ENCODE results near the gene DROSHA. TPM values are rescaled to one million over a fixed set of nuclear protein-coding genes. Genes with fewer than 3 reads are reported as not detected.

DROSHA gene
- total RNA-seq, 1 experiment from 2014 or later, result 73.5 TPM

DNA sequence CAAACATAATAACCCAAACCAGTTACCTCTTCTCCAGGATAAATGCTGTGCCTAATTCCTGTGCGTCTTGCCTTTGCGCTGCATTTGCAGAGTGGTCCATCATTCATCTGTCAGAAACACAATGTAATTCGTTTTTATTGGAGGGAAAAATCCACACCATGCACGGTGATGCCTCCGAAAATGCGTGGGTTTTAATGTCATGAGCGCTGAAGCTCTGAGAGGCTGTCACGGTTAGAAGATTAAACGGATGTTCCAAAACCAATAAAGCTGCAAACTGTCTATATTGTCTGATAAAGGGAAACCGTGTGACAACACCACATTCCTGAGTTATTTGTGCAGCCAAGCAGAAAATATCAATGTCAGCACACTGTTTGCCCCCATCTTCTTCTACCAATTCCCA lies 27.4 kb downstream of the DROSHA start:
- no peak overlapping the region for H3K4me2 ChIP-seq (ENCODE audit: low read length)
- H2AFZ ChIP-seq (ENCODE audit: low read depth, low read length, poor library complexity, severe bottlenecking), result no peak overlapping the region
- H3K4me3 ChIP-seq (replicated peaks in 1 of 2; ENCODE audit: low read depth in 1 of 2, low read length in 2 of 2), result no peak overlapping the region
- no peaks in the 10 kb centered on the region for H4K20me1 ChIP-seq (ENCODE audit: insufficient read depth)
- ChIA-PET RAD21 (ENCODE audit: low non-redundant PET in 1 of 2, low total read pairs in 2 of 2, uncharacterized antibody in 2 of 2, unreplicated experiment in 2 of 2) (no interaction called here), CTCF (no interaction called here), POLR2A (no interaction called here)
- intact Hi-C loops (cut with micrococcal nuclease), result no loop called here
- BruUV-seq (replicated peaks), result no TSS peak
- TF ChIP-seq CEBPB (IDR thresholded peaks at IDR 0.05; ENCODE audit: low read depth) (no peak), ATF3 (IDR thresholded peaks at IDR 0.05) (no peak), ZFX (IDR thresholded peaks at IDR 0.05) (no peak), EZH2phosphoT487 (IDR thresholded peaks at IDR 0.05; ENCODE audit: borderline replicate concordance) (no peak), MAX (IDR thresholded peaks at IDR 0.05) (no peak), CBX3 (IDR thresholded peaks at IDR 0.05; ENCODE audit: low read depth) (no peak), POLR2AphosphoS5 (IDR thresholded peaks at IDR 0.05; ENCODE audit: low read depth, low read length) (no peak), SRF (IDR thresholded peaks at IDR 0.05; ENCODE audit: low read depth) (no peak)
- TF ChIP-seq, protein P1, sequence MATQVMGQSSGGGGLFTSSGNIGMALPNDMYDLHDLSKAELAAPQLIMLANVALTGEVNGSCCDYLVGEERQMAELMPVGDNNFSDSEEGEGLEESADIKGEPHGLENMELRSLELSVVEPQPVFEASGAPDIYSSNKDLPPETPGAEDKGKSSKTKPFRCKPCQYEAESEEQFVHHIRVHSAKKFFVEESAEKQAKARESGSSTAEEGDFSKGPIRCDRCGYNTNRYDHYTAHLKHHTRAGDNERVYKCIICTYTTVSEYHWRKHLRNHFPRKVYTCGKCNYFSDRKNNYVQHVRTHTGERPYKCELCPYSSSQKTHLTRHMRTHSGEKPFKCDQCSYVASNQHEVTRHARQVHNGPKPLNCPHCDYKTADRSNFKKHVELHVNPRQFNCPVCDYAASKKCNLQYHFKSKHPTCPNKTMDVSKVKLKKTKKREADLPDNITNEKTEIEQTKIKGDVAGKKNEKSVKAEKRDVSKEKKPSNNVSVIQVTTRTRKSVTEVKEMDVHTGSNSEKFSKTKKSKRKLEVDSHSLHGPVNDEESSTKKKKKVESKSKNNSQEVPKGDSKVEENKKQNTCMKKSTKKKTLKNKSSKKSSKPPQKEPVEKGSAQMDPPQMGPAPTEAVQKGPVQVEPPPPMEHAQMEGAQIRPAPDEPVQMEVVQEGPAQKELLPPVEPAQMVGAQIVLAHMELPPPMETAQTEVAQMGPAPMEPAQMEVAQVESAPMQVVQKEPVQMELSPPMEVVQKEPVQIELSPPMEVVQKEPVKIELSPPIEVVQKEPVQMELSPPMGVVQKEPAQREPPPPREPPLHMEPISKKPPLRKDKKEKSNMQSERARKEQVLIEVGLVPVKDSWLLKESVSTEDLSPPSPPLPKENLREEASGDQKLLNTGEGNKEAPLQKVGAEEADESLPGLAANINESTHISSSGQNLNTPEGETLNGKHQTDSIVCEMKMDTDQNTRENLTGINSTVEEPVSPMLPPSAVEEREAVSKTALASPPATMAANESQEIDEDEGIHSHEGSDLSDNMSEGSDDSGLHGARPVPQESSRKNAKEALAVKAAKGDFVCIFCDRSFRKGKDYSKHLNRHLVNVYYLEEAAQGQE (IDR thresholded peaks at IDR 0.05; ENCODE audit: low read depth), result no peak
- H3K9me2 ChIP-seq (ENCODE audit: insufficient read depth), result no peaks in the 10 kb centered on the region
- peaks cover 38 to 39% of the 10 kb centered on the region in 2 experiments; a peak in 3 of 4 replicates for H3K36me3 ChIP-seq (ENCODE audit: control insufficient read depth in 1 of 2, insufficient read depth in 2 of 2, low read length in 2 of 2)
- DNase-seq (ENCODE audit: low read depth, low spot score) (no peak), ATAC-seq (no peak)
- H3K4me1 ChIP-seq (ENCODE audit: control insufficient read depth in 1 of 2, insufficient read depth in 2 of 2, low read length in 2 of 2), result no peaks in the 10 kb centered on the region
- no peak overlapping the region for H3K9ac ChIP-seq (ENCODE audit: low read length)
- H3K9me3 ChIP-seq (ENCODE audit: control insufficient read depth in 1 of 2, insufficient read depth in 1 of 2, low read depth in 1 of 2, low read length in 2 of 2), result no peaks in the 10 kb centered on the region
- H3K27me3 ChIP-seq (ENCODE audit: insufficient read depth, low read length), result no peaks in the 10 kb centered on the region
- no peaks in the 10 kb centered on the region for H3K79me2 ChIP-seq (ENCODE audit: insufficient read depth, low read length)
- H3K27ac ChIP-seq (ENCODE audit: low read depth, low read length), result no peak overlapping the region
